Gastrocnemius medialis (tissue), 4 donors: ENCODE results near the gene ARHGEF17.

Experiments
- POLR2A ChIP-seq, 2 donors: fragments of 450-650 bp; IDR thresholded peaks; one replicate each; pipeline ENCODE4 v1.6.1; 2017; ENCODE audit warnings: antibody characterized with exemption in 2 of 2, mild to moderate bottlenecking in 2 of 2, moderate library complexity in 2 of 2
- TF ChIP-seq, protein P1 (sequence below), 5 experiments: fragments of 450-650 bp in 3 of 5; fragments of 200-600 bp in 2 of 5; sonication (generic) in 2 of 5; IDR thresholded peaks in 4 of 5; conservative IDR thresholded peaks in 1 of 5; 1 replicate in 4 of 5; 2 replicates in 1 of 5; pipeline ENCODE4 v1.5.1; 2016 to 2019; ENCODE audit warnings: antibody characterized with exemption in 5 of 5, mild to moderate bottlenecking in 3 of 5, moderate library complexity in 3 of 5

DNA sequence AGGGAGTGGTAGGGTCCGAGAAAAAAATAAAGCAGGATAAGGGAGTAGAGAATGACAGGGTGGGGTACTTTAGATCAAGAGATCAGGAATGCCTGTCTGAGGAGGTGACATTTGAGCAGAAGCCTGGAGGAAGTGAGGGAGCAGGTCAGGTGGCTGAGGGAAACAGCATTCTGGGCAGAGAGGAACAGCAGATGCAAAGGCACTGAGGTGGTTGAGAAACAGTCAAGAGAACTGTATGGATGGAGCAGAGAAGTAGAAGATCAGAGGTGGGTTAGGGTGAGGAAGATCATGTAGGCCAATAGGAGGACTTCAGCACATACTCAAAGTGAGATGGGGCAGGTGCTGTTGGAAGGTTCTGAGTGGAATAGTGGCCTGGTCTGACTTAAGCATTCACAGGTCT is 8.3 kb downstream of the ARHGEF17 start:
- TF ChIP-seq, protein P1, sequence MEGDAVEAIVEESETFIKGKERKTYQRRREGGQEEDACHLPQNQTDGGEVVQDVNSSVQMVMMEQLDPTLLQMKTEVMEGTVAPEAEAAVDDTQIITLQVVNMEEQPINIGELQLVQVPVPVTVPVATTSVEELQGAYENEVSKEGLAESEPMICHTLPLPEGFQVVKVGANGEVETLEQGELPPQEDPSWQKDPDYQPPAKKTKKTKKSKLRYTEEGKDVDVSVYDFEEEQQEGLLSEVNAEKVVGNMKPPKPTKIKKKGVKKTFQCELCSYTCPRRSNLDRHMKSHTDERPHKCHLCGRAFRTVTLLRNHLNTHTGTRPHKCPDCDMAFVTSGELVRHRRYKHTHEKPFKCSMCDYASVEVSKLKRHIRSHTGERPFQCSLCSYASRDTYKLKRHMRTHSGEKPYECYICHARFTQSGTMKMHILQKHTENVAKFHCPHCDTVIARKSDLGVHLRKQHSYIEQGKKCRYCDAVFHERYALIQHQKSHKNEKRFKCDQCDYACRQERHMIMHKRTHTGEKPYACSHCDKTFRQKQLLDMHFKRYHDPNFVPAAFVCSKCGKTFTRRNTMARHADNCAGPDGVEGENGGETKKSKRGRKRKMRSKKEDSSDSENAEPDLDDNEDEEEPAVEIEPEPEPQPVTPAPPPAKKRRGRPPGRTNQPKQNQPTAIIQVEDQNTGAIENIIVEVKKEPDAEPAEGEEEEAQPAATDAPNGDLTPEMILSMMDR (IDR thresholded peaks at IDR 0.05 in 4 of 5, conservative IDR thresholded peaks at IDR 0.05 in 1 of 5): no peak
- TF ChIP-seq POLR2A (IDR thresholded peaks at IDR 0.05): no peak
